GM12878 (cell line): ENCODE data around the gene UGT2B11. TPM values are rescaled to one million over a fixed set of nuclear protein-coding genes. Genes with fewer than 3 reads are reported as not detected.
A peak's percentile ranks its signal among the peaks of the same experiment; 100 is the strongest.

Source experiments
- ATF7 ChIP-seq: fragments of 450-650 bp; IDR thresholded peaks from 2 replicates; pipeline ENCODE4 v1.6.1; 2016; ENCODE audit warnings: low read depth, mild to moderate bottlenecking
- BCLAF1 ChIP-seq: fragments of 450-650 bp; IDR thresholded peaks from 2 replicates; pipeline ENCODE4 v1.6.1; 2017; ENCODE audit warnings: antibody characterized with exemption, mild to moderate bottlenecking, moderate library complexity
- CBX5 ChIP-seq: sonication (generic); IDR thresholded peaks from 2 replicates; pipeline ENCODE4 v1.6.1; 2016; ENCODE audit warnings: low read depth, moderate library complexity, mild to moderate bottlenecking, inconsistent platforms
- CEBPB ChIP-seq, 2 experiments: fragments of 150-350 bp in 1 of 2; IDR thresholded peaks; 2 replicates each; pipeline ENCODE4 v1.6.1; 2012 to 2014; ENCODE audit warnings: low read depth in 2 of 2, low read length in 2 of 2, borderline replicate concordance in 1 of 2, inconsistent platforms in 1 of 2
- CHD2 ChIP-seq: IDR thresholded peaks from 2 replicates; pipeline ENCODE4 v1.6.1; 2011; ENCODE audit warnings: low read depth, low read length, improper control_type of control experiment, borderline replicate concordance
- CHD4 ChIP-seq: fragments of 200-600 bp; sonication (generic); IDR thresholded peaks from 2 replicates; pipeline ENCODE4 v1.6.1; 2016; ENCODE audit warnings: mild to moderate bottlenecking
- CREM ChIP-seq: IDR thresholded peaks from 2 replicates; pipeline ENCODE4 v1.6.1; 2014; ENCODE audit warnings: antibody characterized with exemption, low read depth
- EGR1 ChIP-seq, 2 experiments: IDR thresholded peaks; 1 replicate in 1 of 2; 2 replicates in 1 of 2; pipeline ENCODE4 v1.6.1; 2011 to 2012; ENCODE audit warnings: low read depth in 2 of 2, low read length in 2 of 2, borderline replicate concordance in 1 of 2, mild to moderate bottlenecking in 1 of 2, moderate library complexity in 1 of 2
- FOXK2 ChIP-seq: fragments of 450-650 bp; IDR thresholded peaks from 2 replicates; pipeline ENCODE4 v1.6.1; 2017; ENCODE audit warnings: mild to moderate bottlenecking, moderate library complexity
- IKZF2 ChIP-seq, 2 experiments: fragments of 450-650 bp; IDR thresholded peaks; 2 replicates each; pipeline ENCODE4 v1.6.1; 2017; ENCODE audit warnings: mild to moderate bottlenecking in 2 of 2, moderate library complexity in 2 of 2
- IRF5 ChIP-seq: fragments of 450-650 bp; IDR thresholded peaks from 2 replicates; pipeline ENCODE4 v1.6.1; 2017; ENCODE audit warnings: borderline replicate concordance
- KLF5 ChIP-seq: fragments of 450-650 bp; IDR thresholded peaks from 2 replicates; pipeline ENCODE4 v1.6.1; 2014; ENCODE audit warnings: mild to moderate bottlenecking; ENCODE audit not compliant: partially characterized antibody
- MLLT1 ChIP-seq: fragments of 450-650 bp; IDR thresholded peaks from 2 replicates; pipeline ENCODE4 v1.6.1; 2016; ENCODE audit warnings: mild to moderate bottlenecking
- MXI1 ChIP-seq: fragments of 150-350 bp; IDR thresholded peaks from 2 replicates; pipeline ENCODE4 v1.6.1; 2011; ENCODE audit warnings: low read depth, mild to moderate bottlenecking, inconsistent platforms, low read length, improper control_type of control experiment
- NFYB ChIP-seq: IDR thresholded peaks from 2 replicates; pipeline ENCODE4 v1.6.1; 2011; ENCODE audit warnings: low read depth, mild to moderate bottlenecking, low read length, improper control_type of control experiment, moderate library complexity; ENCODE audit not compliant: insufficient read depth
- NR2F1 ChIP-seq: fragments of 450-650 bp; conservative IDR thresholded peaks from 2 replicates; pipeline ENCODE4 v1.6.1; 2017; ENCODE audit warnings: mild to moderate bottlenecking
- RELA ChIP-seq: fragments of 450-650 bp; IDR thresholded peaks from 2 replicates; pipeline ENCODE4 v1.8.0; 2014; ENCODE audit warnings: borderline replicate concordance; ENCODE audit not compliant: partially characterized antibody
- SUPT20H ChIP-seq: IDR thresholded peaks from 2 replicates; pipeline ENCODE4 v1.6.1; 2011; ENCODE audit warnings: low read depth, mild to moderate bottlenecking, low read length, moderate library complexity, borderline replicate concordance; ENCODE audit not compliant: control insufficient read depth
- TAF1 ChIP-seq: IDR thresholded peaks from 2 replicates; pipeline ENCODE4 v1.6.1; 2011; ENCODE audit warnings: mild to moderate bottlenecking, low read depth, low read length, borderline replicate concordance
- WRNIP1 ChIP-seq: IDR thresholded peaks from 2 replicates; pipeline ENCODE4 v1.6.1; 2011; ENCODE audit warnings: low read depth, low read length, improper control_type of control experiment, borderline replicate concordance
- ZBED1 ChIP-seq: IDR thresholded peaks from 2 replicates; pipeline ENCODE4 v1.6.1; 2016; ENCODE audit warnings: borderline replicate concordance
- ZNF217 ChIP-seq: fragments of 450-650 bp; IDR thresholded peaks from 2 replicates; pipeline ENCODE4 v1.6.1; 2017; ENCODE audit warnings: antibody characterized with exemption, mild to moderate bottlenecking
- ZNF687 ChIP-seq: fragments of 450-650 bp; IDR thresholded peaks from 2 replicates; pipeline ENCODE4 v1.6.1; 2017; ENCODE audit warnings: mild to moderate bottlenecking, moderate library complexity
- polyA plus RNA-seq, 11 experiments: library from polyadenylated mRNA; depleted of rRNA in 4 of 11; unstranded in 6 of 11; stranded (reverse) in 5 of 11; fragments of >200 nt; fragmentation: Nextera tagmentation in 4 of 11; fragmentation: Illumina TruSeq in 1 of 11; extraction: Ambion mirVana in 4 of 11; extraction: Trizol in 1 of 11; gene quantifications; 1 replicate in 1 of 11; 2 replicates in 10 of 11; pipeline versions ENCODE4 v1.2.1 to v1.2.3, GENCODE V29; 2011 to 2016; ENCODE audit warnings: inconsistent platforms in 2 of 11, missing spikeins in 2 of 11, low read depth in 1 of 11
- total RNA-seq, 4 experiments: library from RNA; depleted of rRNA in 3 of 4; stranded (reverse); fragments of >200 nt in 3 of 4; fragmentation: Illumina TruSeq in 1 of 4; extraction: Trizol in 1 of 4; gene quantifications; 2 replicates each; pipeline versions ENCODE4 v1.2.1 to v1.2.3, GENCODE V29; 2013 to 2021

UGT2B11 gene
- total and polyA plus RNA-seq, 10 of the 15 experiments (the other 5 are each of a cell fraction or from before 2014, with no cell fraction given): not detected

- TF ChIP-seq ZNF687 (no peak), IKZF2 (IDR thresholded peaks at IDR 0.05) (peak in 1 of 2 experiments; percentile 20; a peak in 1 of 4 replicates), IRF5 (no peak), CEBPB (IDR thresholded peaks at IDR 0.05; ENCODE audit: borderline replicate concordance in 1 of 2, low read depth in 2 of 2, low read length in 2 of 2) (no peak), TAF1 (no peak), ZNF217 (no peak), CREM (peak; percentile 60; the same call in 1 of the 2 replicates), CBX5 (no peak), SUPT20H (no peak), BCLAF1 (no peak), MXI1 (no peak), NFYB (no peak), CHD2 (no peak), FOXK2 (no peak), CHD4 (no peak), ATF7 (peak; percentile 59), WRNIP1 (no peak), KLF5 (no peak), NR2F1 (no peak), MLLT1 (no peak), EGR1 (IDR thresholded peaks at IDR 0.05; ENCODE audit: borderline replicate concordance in 1 of 2, low read depth in 2 of 2, low read length in 2 of 2) (no peak), ZBED1 (no peak), RELA (no peak)
These were observed 47.2 kb downstream of the UGT2B11 start (continued) for GRCh38 chr4:69167300-69167699.
